ENCODE data around the gene MAP1B. TPM values are rescaled to one million over a fixed set of nuclear protein-coding genes. Genes with fewer than 3 reads are reported as not detected.

MAP1B gene
- total and polyA plus RNA-seq, 4 donors: 0.58 to 5.0 (median 2.1) TPM

GRCh38 chr5:72121780-72122445 is 14.6 kb downstream of the MAP1B start:
- Histone ChIP-seq H3K27ac (ENCODE audit: low read depth in 1 of 2, low read length in 2 of 2) (no peak overlapping the region), H3K4me1 (ENCODE audit: control insufficient read depth in 4 of 4, insufficient read depth in 4 of 4, low read length in 3 of 4) (no peaks in the 10 kb centered on the region), H3K36me3 (ENCODE audit: control insufficient read depth in 4 of 4, insufficient read depth in 3 of 4, low read depth in 1 of 4, low read length in 3 of 4) (no peaks in the 10 kb centered on the region), H3K9me3 (ENCODE audit: control insufficient read depth in 4 of 4, low read length in 3 of 4) (no peaks in the 10 kb centered on the region), H3K9ac (ENCODE audit: low read depth in 1 of 2, low read length in 2 of 2) (no peak overlapping the region), H3K27me3 (ENCODE audit: control insufficient read depth in 4 of 4, insufficient read depth in 4 of 4, low read length in 3 of 4) (peaks cover 0 to 4% (median 0%) of the 10 kb centered on the region in 4 donors), H3K4me3 (ENCODE audit: low read depth in 1 of 3, low read length in 3 of 3) (no peak overlapping the region)
- 72% methylated on average over 12 of the region's 12 CpGs for WGBS
- no peak for DNase-seq (ENCODE audit: low spot score)
- TF ChIP-seq FOXA1 (IDR thresholded peaks at IDR 0.05) (no peak), HNF4A (conservative IDR thresholded peaks at IDR 0.05) (no peak)

- H3K36me3 ChIP-seq (ENCODE audit: control insufficient read depth in 4 of 4, insufficient read depth in 3 of 4, low read depth in 1 of 4, low read length in 3 of 4): no peaks in the 10 kb centered on the region
Observed at GRCh38 chr5:72122602-72123001, 15.3 kb downstream of the MAP1B start.

More at GRCh38 chr5:72122602-72123001, 15.3 kb downstream of the MAP1B start:
- WGBS: 86% methylated on average over 3 of the region's 3 CpGs
- Histone ChIP-seq H3K27me3 (ENCODE audit: control insufficient read depth in 4 of 4, insufficient read depth in 4 of 4, low read length in 3 of 4) (peaks cover 0 to 4% (median 0%) of the 10 kb centered on the region in 4 donors), H3K27ac (ENCODE audit: low read depth in 1 of 2, low read length in 2 of 2) (no peak overlapping the region), H3K9ac (ENCODE audit: low read depth in 1 of 2, low read length in 2 of 2) (no peak overlapping the region), H3K9me3 (ENCODE audit: control insufficient read depth in 4 of 4, low read length in 3 of 4) (no peaks in the 10 kb centered on the region), H3K4me1 (ENCODE audit: control insufficient read depth in 4 of 4, insufficient read depth in 4 of 4, low read length in 3 of 4) (no peaks in the 10 kb centered on the region), H3K4me3 (ENCODE audit: low read depth in 1 of 3, low read length in 3 of 3) (no peak overlapping the region)
- no peak for DNase-seq (ENCODE audit: low spot score)
- TF ChIP-seq SP1 (IDR thresholded peaks at IDR 0.05): no peak
- no peak for TF ChIP-seq CTCF (IDR thresholded peaks at IDR 0.05; ENCODE audit: low read depth, low read length, missing input control)
- no peak for TF ChIP-seq HNF4G (IDR thresholded peaks at IDR 0.05)
- no peak for TF ChIP-seq RAD21 (IDR thresholded peaks at IDR 0.05)
- TF ChIP-seq ZBTB33 (IDR thresholded peaks at IDR 0.05): no peak
- TF ChIP-seq TAF1 (conservative IDR thresholded peaks at IDR 0.05): no peak
- TF ChIP-seq EGR1 (IDR thresholded peaks at IDR 0.05; ENCODE audit: low read depth in 2 of 2): no peak
- TF ChIP-seq MAX (IDR thresholded peaks at IDR 0.05): no peak
- no peak for TF ChIP-seq HNF4A (conservative IDR thresholded peaks at IDR 0.05)
- no peak for TF ChIP-seq YY1 (IDR thresholded peaks at IDR 0.05)
- no peak for TF ChIP-seq ATF3 (IDR thresholded peaks at IDR 0.05)
- no peak for TF ChIP-seq FOXA1 (IDR thresholded peaks at IDR 0.05)
- TF ChIP-seq RXRA (IDR thresholded peaks at IDR 0.05): no peak
